Measurements from ENCODE around the gene SYNE3.
A peak's percentile ranks its signal among the peaks of the same experiment; 100 is the strongest.
"Not testable (repeated sequence)": the region's sequence is repeated elsewhere in the genome, so short reads cannot be mapped to it uniquely, and the experiment has no call there.

The SYNE3 gene

GRCh38 chr14:95511687-95512086 is 4.8 kb downstream of the SYNE3 start:
- H3K27ac ChIP-seq (ENCODE audit: low read depth, low read length), result no peak overlapping the region

GRCh38 chr14:95510804-95511203 is 5.6 kb downstream of the SYNE3 start:
- no CpG with 5 or more reads among the region's 5 CpGs for WGBS (ENCODE audit: extremely low coverage, insufficient coverage, low lambda C conversion rate)
- H3K18ac ChIP-seq (ENCODE audit: low read length), result no peak overlapping the region
- no peak overlapping the region for H3K9ac ChIP-seq (ENCODE audit: low read length)
- no peaks in the 10 kb centered on the region for H3K27me3 ChIP-seq (ENCODE audit: insufficient read depth, low read length, poor library complexity)
- no peaks in the 10 kb centered on the region for H3K36me3 ChIP-seq (ENCODE audit: control insufficient read depth, insufficient read depth, low read length)
- peaks cover 7% of the 10 kb centered on the region for H3K4me1 ChIP-seq (ENCODE audit: control insufficient read depth, low read depth, low read length)
- H3K79me1 ChIP-seq (ENCODE audit: low read length), result no peaks in the 10 kb centered on the region
- H2BK5ac ChIP-seq (ENCODE audit: low read length), result no peak overlapping the region
- no peak overlapping the region for H4K5ac ChIP-seq (ENCODE audit: low read length)
- H3K4me2 ChIP-seq (ENCODE audit: low read length), result no peak overlapping the region
- H3K56ac ChIP-seq (ENCODE audit: low read length), result no peak overlapping the region
- H4K8ac ChIP-seq (ENCODE audit: low read depth, low read length), result no peak overlapping the region
- H2BK120ac ChIP-seq (ENCODE audit: low read depth, low read length), result no peak overlapping the region
- H3K4me3 ChIP-seq (ENCODE audit: low read length), result no peak overlapping the region
- no peak overlapping the region for H3K27ac ChIP-seq (ENCODE audit: low read depth, low read length)
- H3K23ac ChIP-seq (ENCODE audit: low read length), result no peak overlapping the region
- no peak overlapping the region for H2BK15ac ChIP-seq (replicated peaks; ENCODE audit: low read depth)
- peak; percentile 37 for DNase-seq
- no peaks in the 10 kb centered on the region for H3K79me2 ChIP-seq (ENCODE audit: control insufficient read depth, insufficient read depth, low read length)
- no peak overlapping the region for H3K4ac ChIP-seq (ENCODE audit: low read depth, low read length)
- H2AK5ac ChIP-seq (ENCODE audit: low read length), result no peak overlapping the region

More at GRCh38 chr14:95511687-95512086, 4.8 kb downstream of the SYNE3 start:
- Histone ChIP-seq H3K4ac (ENCODE audit: low read depth, low read length) (no peak overlapping the region), H3K36me3 (ENCODE audit: control insufficient read depth, insufficient read depth, low read length) (no peaks in the 10 kb centered on the region), H2BK5ac (ENCODE audit: low read length) (no peak overlapping the region), H3K4me2 (ENCODE audit: low read length) (no peak overlapping the region), H4K5ac (ENCODE audit: low read length) (no peak overlapping the region), H3K56ac (ENCODE audit: low read length) (no peak overlapping the region), H3K4me3 (ENCODE audit: low read length) (no peak overlapping the region), H2BK15ac (replicated peaks; ENCODE audit: low read depth) (no peak overlapping the region), H3K9ac (ENCODE audit: low read length) (no peak overlapping the region), H3K4me1 (ENCODE audit: control insufficient read depth, low read depth, low read length) (peaks cover 7% of the 10 kb centered on the region), H3K23ac (ENCODE audit: low read length) (no peak overlapping the region), H3K18ac (ENCODE audit: low read length) (no peak overlapping the region), H2BK120ac (ENCODE audit: low read depth, low read length) (no peak overlapping the region), H4K8ac (ENCODE audit: low read depth, low read length) (no peak overlapping the region), H2AK5ac (ENCODE audit: low read length) (no peak overlapping the region), H3K27me3 (ENCODE audit: insufficient read depth, low read length, poor library complexity) (no peaks in the 10 kb centered on the region), H3K79me2 (ENCODE audit: control insufficient read depth, insufficient read depth, low read length) (no peaks in the 10 kb centered on the region), H3K79me1 (ENCODE audit: low read length) (no peaks in the 10 kb centered on the region)
- no CpG with 5 or more reads among the region's 5 CpGs for WGBS (ENCODE audit: extremely low coverage, insufficient coverage, low lambda C conversion rate)
- DNase-seq, result no peak

- H2BK15ac ChIP-seq (replicated peaks; ENCODE audit: low read depth); H4K5ac ChIP-seq (ENCODE audit: low read length); H3K18ac ChIP-seq (ENCODE audit: low read length); H3K27ac ChIP-seq (ENCODE audit: low read depth, low read length); H3K27me3 ChIP-seq (ENCODE audit: insufficient read depth, low read length, poor library complexity); H3K4me1 ChIP-seq (ENCODE audit: control insufficient read depth, low read depth, low read length); H3K4ac ChIP-seq (ENCODE audit: low read depth, low read length); H2BK5ac ChIP-seq (ENCODE audit: low read length); H3K56ac ChIP-seq (ENCODE audit: low read length); H3K9ac ChIP-seq (ENCODE audit: low read length); H3K79me2 ChIP-seq (ENCODE audit: control insufficient read depth, insufficient read depth, low read length); H3K4me2 ChIP-seq (ENCODE audit: low read length); H3K23ac ChIP-seq (ENCODE audit: low read length); H2AK5ac ChIP-seq (ENCODE audit: low read length); H3K36me3 ChIP-seq (ENCODE audit: control insufficient read depth, insufficient read depth, low read length); H2BK120ac ChIP-seq (ENCODE audit: low read depth, low read length); DNase-seq; H4K8ac ChIP-seq (ENCODE audit: low read depth, low read length); H3K79me1 ChIP-seq (ENCODE audit: low read length); H3K4me3 ChIP-seq (ENCODE audit: low read length): not testable (repeated sequence)
- WGBS (ENCODE audit: extremely low coverage, insufficient coverage, low lambda C conversion rate), result no CpG with 5 or more reads among the region's 9 CpGs
Measured at GRCh38 chr14:95510344-95510743, 6.1 kb downstream of the SYNE3 start.

- Histone ChIP-seq H3K23ac (ENCODE audit: low read length) (no peak overlapping the region), H2BK15ac (replicated peaks; ENCODE audit: low read depth) (no peak overlapping the region), H4K5ac (ENCODE audit: low read length) (no peak overlapping the region), H2AK5ac (ENCODE audit: low read length) (no peak overlapping the region), H3K56ac (ENCODE audit: low read length) (no peak overlapping the region), H3K27ac (ENCODE audit: low read depth, low read length) (no peak overlapping the region), H3K79me2 (ENCODE audit: control insufficient read depth, insufficient read depth, low read length) (no peaks in the 10 kb centered on the region), H3K79me1 (ENCODE audit: low read length) (no peaks in the 10 kb centered on the region), H3K36me3 (ENCODE audit: control insufficient read depth, insufficient read depth, low read length) (no peaks in the 10 kb centered on the region), H4K8ac (ENCODE audit: low read depth, low read length) (no peak overlapping the region), H3K9ac (ENCODE audit: low read length) (no peak overlapping the region), H2BK5ac (ENCODE audit: low read length) (no peak overlapping the region), H3K4me1 (ENCODE audit: control insufficient read depth, low read depth, low read length) (peaks cover 2% of the 10 kb centered on the region), H3K4me2 (ENCODE audit: low read length) (no peak overlapping the region), H3K4ac (ENCODE audit: low read depth, low read length) (no peak overlapping the region), H3K18ac (ENCODE audit: low read length) (no peak overlapping the region), H3K4me3 (ENCODE audit: low read length) (no peak overlapping the region), H3K27me3 (ENCODE audit: insufficient read depth, low read length, poor library complexity) (no peaks in the 10 kb centered on the region), H2BK120ac (ENCODE audit: low read depth, low read length) (no peak overlapping the region)
- WGBS (ENCODE audit: extremely low coverage, insufficient coverage, low lambda C conversion rate), result no CpG with 5 or more reads among the region's 6 CpGs
- no peak for DNase-seq
Measured at GRCh38 chr14:95509495-95509894, 7.0 kb downstream of the SYNE3 start.

- WGBS (ENCODE audit: extremely low coverage, insufficient coverage, low lambda C conversion rate), result no CpG with 5 or more reads among the region's 6 CpGs
- DNase-seq, result no peak
- Histone ChIP-seq H3K18ac (ENCODE audit: low read length) (no peak overlapping the region), H2BK120ac (ENCODE audit: low read depth, low read length) (no peak overlapping the region), H4K5ac (ENCODE audit: low read length) (no peak overlapping the region), H3K79me1 (ENCODE audit: low read length) (no peaks in the 10 kb centered on the region), H3K23ac (ENCODE audit: low read length) (no peak overlapping the region), H2BK15ac (replicated peaks; ENCODE audit: low read depth) (no peak overlapping the region), H2BK5ac (ENCODE audit: low read length) (no peak overlapping the region), H3K9ac (ENCODE audit: low read length) (no peak overlapping the region), H4K8ac (ENCODE audit: low read depth, low read length) (no peak overlapping the region), H3K4ac (ENCODE audit: low read depth, low read length) (no peak overlapping the region), H3K4me2 (ENCODE audit: low read length) (no peak overlapping the region), H3K36me3 (ENCODE audit: control insufficient read depth, insufficient read depth, low read length) (no peaks in the 10 kb centered on the region), H3K4me3 (ENCODE audit: low read length) (no peak overlapping the region), H2AK5ac (ENCODE audit: low read length) (no peak overlapping the region), H3K27ac (ENCODE audit: low read depth, low read length) (no peak overlapping the region), H3K56ac (ENCODE audit: low read length) (no peak overlapping the region), H3K4me1 (ENCODE audit: control insufficient read depth, low read depth, low read length) (no peaks in the 10 kb centered on the region), H3K79me2 (ENCODE audit: control insufficient read depth, insufficient read depth, low read length) (no peaks in the 10 kb centered on the region), H3K27me3 (ENCODE audit: insufficient read depth, low read length, poor library complexity) (no peaks in the 10 kb centered on the region)
Measured at GRCh38 chr14:95508377-95508776, 8.1 kb downstream of the SYNE3 start.

GRCh38 chr14:95507701-95508103 is 8.7 kb downstream of the SYNE3 start:
- no peak overlapping the region for H3K4ac ChIP-seq (ENCODE audit: low read depth, low read length)
- no peak overlapping the region for H3K9ac ChIP-seq (ENCODE audit: low read length)
- H4K5ac ChIP-seq (ENCODE audit: low read length), result no peak overlapping the region
- H3K27ac ChIP-seq (ENCODE audit: low read depth, low read length), result no peak overlapping the region
- WGBS (ENCODE audit: extremely low coverage, insufficient coverage, low lambda C conversion rate), result no CpG with 5 or more reads among the region's 3 CpGs
- no peak overlapping the region for H3K18ac ChIP-seq (ENCODE audit: low read length)
- no peak overlapping the region for H2BK120ac ChIP-seq (ENCODE audit: low read depth, low read length)
- no peak overlapping the region for H4K8ac ChIP-seq (ENCODE audit: low read depth, low read length)
- H3K4me2 ChIP-seq (ENCODE audit: low read length), result no peak overlapping the region
- no peaks in the 10 kb centered on the region for H3K4me1 ChIP-seq (ENCODE audit: control insufficient read depth, low read depth, low read length)
- no peak overlapping the region for H3K23ac ChIP-seq (ENCODE audit: low read length)
- no peak for DNase-seq
- H2BK15ac ChIP-seq (replicated peaks; ENCODE audit: low read depth), result no peak overlapping the region
- no peaks in the 10 kb centered on the region for H3K79me2 ChIP-seq (ENCODE audit: control insufficient read depth, insufficient read depth, low read length)
- no peak overlapping the region for H2AK5ac ChIP-seq (ENCODE audit: low read length)
- H2BK5ac ChIP-seq (ENCODE audit: low read length), result no peak overlapping the region
- no peak overlapping the region for H3K56ac ChIP-seq (ENCODE audit: low read length)
- no peaks in the 10 kb centered on the region for H3K79me1 ChIP-seq (ENCODE audit: low read length)
- no peaks in the 10 kb centered on the region for H3K27me3 ChIP-seq (ENCODE audit: insufficient read depth, low read length, poor library complexity)
- no peaks in the 10 kb centered on the region for H3K36me3 ChIP-seq (ENCODE audit: control insufficient read depth, insufficient read depth, low read length)
- no peak overlapping the region for H3K4me3 ChIP-seq (ENCODE audit: low read length)
